Duodenal mucosa (tissue), 2 donors: Measurements from ENCODE around the gene OLA1.

Experiments
- H3K27ac ChIP-seq: one replicate; pipeline ENCODE4 v1.7.0; 2013; ENCODE audit warnings: low read depth, low read length
- H3K27me3 ChIP-seq, 2 donors: one replicate each; pipeline ENCODE4 v1.7.0; 2013; ENCODE audit warnings: low read length in 2 of 2, control low read depth in 1 of 2; ENCODE audit not compliant: insufficient read depth in 2 of 2, control insufficient read depth in 1 of 2
- H3K36me3 ChIP-seq, 2 donors: one replicate each; pipeline ENCODE4 v1.7.0; 2013; ENCODE audit warnings: low read length in 2 of 2, control low read depth in 1 of 2; ENCODE audit not compliant: insufficient read depth in 2 of 2, control insufficient read depth in 1 of 2
- H3K4me1 ChIP-seq, 2 donors: one replicate each; pipeline ENCODE4 v1.7.0; 2013; ENCODE audit warnings: low read length in 2 of 2, control low read depth in 1 of 2; ENCODE audit not compliant: insufficient read depth in 2 of 2, control insufficient read depth in 1 of 2
- H3K4me3 ChIP-seq, 2 donors: one replicate each; pipeline ENCODE4 v1.7.0; 2013; ENCODE audit warnings: low read length in 2 of 2, low read depth in 1 of 2
- H3K9ac ChIP-seq, 2 donors: one replicate each; pipeline ENCODE4 v1.7.0; 2013; ENCODE audit warnings: low read length in 2 of 2, low read depth in 1 of 2
- H3K9me3 ChIP-seq, 2 donors: one replicate each; pipeline ENCODE4 v1.7.0; 2013; ENCODE audit warnings: low read length in 2 of 2, control low read depth in 1 of 2; ENCODE audit not compliant: control insufficient read depth in 1 of 2

The OLA1 gene

GRCh38 chr2:174184915-174185314 lies 63.4 kb downstream of the OLA1 start:
- no peaks in the 10 kb centered on the region for H3K27me3 ChIP-seq
- H3K9ac ChIP-seq, result no peak overlapping the region
- no peaks in the 10 kb centered on the region for H3K9me3 ChIP-seq

GRCh38 chr2:174184504-174184903 lies 63.8 kb downstream of the OLA1 start:
- H3K4me1 ChIP-seq, result no peaks in the 10 kb centered on the region
- H3K36me3 ChIP-seq, result no peaks in the 10 kb centered on the region
- no peak overlapping the region for H3K9ac ChIP-seq
- H3K9me3 ChIP-seq, result no peaks in the 10 kb centered on the region
- H3K27ac ChIP-seq, result no peak overlapping the region
- H3K4me3 ChIP-seq, result no peak overlapping the region
- no peaks in the 10 kb centered on the region for H3K27me3 ChIP-seq

More at GRCh38 chr2:174184915-174185314, 63.4 kb downstream of the OLA1 start:
- no peak overlapping the region for H3K4me3 ChIP-seq
- no peaks in the 10 kb centered on the region for H3K36me3 ChIP-seq
- no peaks in the 10 kb centered on the region for H3K4me1 ChIP-seq
- H3K27ac ChIP-seq, result no peak overlapping the region

GRCh38 chr2:174183076-174183475 lies 65.3 kb downstream of the OLA1 start:
- Histone ChIP-seq H3K27me3 (no peaks in the 10 kb centered on the region), H3K36me3 (no peaks in the 10 kb centered on the region), H3K27ac (no peak overlapping the region), H3K4me1 (no peaks in the 10 kb centered on the region), H3K9ac (no peak overlapping the region), H3K4me3 (no peak overlapping the region), H3K9me3 (no peaks in the 10 kb centered on the region)

- H3K27me3 ChIP-seq, result no peaks in the 10 kb centered on the region
- no peaks in the 10 kb centered on the region for H3K9me3 ChIP-seq
- no peak overlapping the region for H3K9ac ChIP-seq
- no peaks in the 10 kb centered on the region for H3K4me1 ChIP-seq
- no peak overlapping the region for H3K27ac ChIP-seq
- no peak overlapping the region for H3K4me3 ChIP-seq
- no peaks in the 10 kb centered on the region for H3K36me3 ChIP-seq
These were observed 67.0 kb downstream of the OLA1 start for GRCh38 chr2:174181368-174181767.

- H3K27me3 ChIP-seq, result no peaks in the 10 kb centered on the region
- no peak overlapping the region for H3K9ac ChIP-seq
- no peak overlapping the region for H3K27ac ChIP-seq
- H3K9me3 ChIP-seq, result no peaks in the 10 kb centered on the region
- no peaks in the 10 kb centered on the region for H3K36me3 ChIP-seq
- no peak overlapping the region for H3K4me3 ChIP-seq
- no peaks in the 10 kb centered on the region for H3K4me1 ChIP-seq
These were observed 67.6 kb downstream of the OLA1 start for GRCh38 chr2:174180726-174181236.

- Histone ChIP-seq H3K36me3 (no peaks in the 10 kb centered on the region), H3K27ac (no peak overlapping the region), H3K4me3 (no peak overlapping the region), H3K9ac (no peak overlapping the region), H3K27me3 (no peaks in the 10 kb centered on the region), H3K9me3 (no peaks in the 10 kb centered on the region), H3K4me1 (no peaks in the 10 kb centered on the region)
These were observed 68.1 kb downstream of the OLA1 start for GRCh38 chr2:174180165-174180724.

- Histone ChIP-seq H3K36me3 (no peaks in the 10 kb centered on the region), H3K4me1 (no peaks in the 10 kb centered on the region)
These were observed 70.9 kb downstream of the OLA1 start for GRCh38 chr2:174177316-174177890.

GRCh38 chr2:174176898-174177297 lies 71.4 kb downstream of the OLA1 start:
- H3K9ac ChIP-seq, result no peak overlapping the region
- no peaks in the 10 kb centered on the region for H3K27me3 ChIP-seq
- H3K9me3 ChIP-seq, result peaks cover 2 to 8% of the 10 kb centered on the region in 2 donors
- peaks cover 0 to 4% of the 10 kb centered on the region in 2 donors for H3K36me3 ChIP-seq
- no peaks in the 10 kb centered on the region for H3K4me1 ChIP-seq
- H3K4me3 ChIP-seq, result no peak overlapping the region
- no peak overlapping the region for H3K27ac ChIP-seq

More at GRCh38 chr2:174177316-174177890, 70.9 kb downstream of the OLA1 start:
- H3K27ac ChIP-seq, result no peak overlapping the region
- H3K4me3 ChIP-seq, result no peak overlapping the region
- no peak overlapping the region for H3K9ac ChIP-seq
- no peaks in the 10 kb centered on the region for H3K27me3 ChIP-seq
- H3K9me3 ChIP-seq, result peaks cover 2 to 8% of the 10 kb centered on the region in 2 donors

GRCh38 chr2:174174741-174175140 lies 73.6 kb downstream of the OLA1 start:
- Histone ChIP-seq H3K27me3 (no peaks in the 10 kb centered on the region), H3K4me3 (no peak overlapping the region), H3K9me3 (peaks cover 2 to 10% of the 10 kb centered on the region in 2 donors), H3K27ac (no peak overlapping the region), H3K4me1 (no peaks in the 10 kb centered on the region), H3K36me3 (peaks cover 0 to 4% of the 10 kb centered on the region in 2 donors), H3K9ac (no peak overlapping the region)

GRCh38 chr2:174172802-174173355 lies 75.5 kb downstream of the OLA1 start:
- Histone ChIP-seq H3K27ac (no peak overlapping the region), H3K9ac (no peak overlapping the region), H3K4me3 (no peak overlapping the region), H3K27me3 (no peaks in the 10 kb centered on the region), H3K36me3 (peaks cover 0 to 4% of the 10 kb centered on the region in 2 donors), H3K9me3 (peaks cover 6 to 18% of the 10 kb centered on the region in 2 donors), H3K4me1 (no peaks in the 10 kb centered on the region)
